SK-N-SH (cell line): Measurements from ENCODE around the gene LCN9. TPM values are rescaled to one million over a fixed set of nuclear protein-coding genes. Genes with fewer than 3 reads are reported as not detected.

Experiments
- CTCF ChIA-PET: fragments of 300-600, 350-600 bp; formaldehyde crosslinking; extraction: SDS; loops from one replicate; lab custom pipeline; 2021; lab: Yijun Ruan, JAX
- POLR2A ChIA-PET: fragments of 350-600 bp; sonication (Branson Sonifier 250); formaldehyde crosslinking; extraction: SDS; loops from one replicate; lab custom pipeline; 2020; ENCODE audit warnings: antibody characterized with exemption, inconsistent platforms; lab: Yijun Ruan, JAX
- DNase-seq: peaks from one replicate; pipeline ENCODE4 v3.0.0; 2012
- H2AFZ ChIP-seq: fragments of 200-600 bp; sonication (generic); 2 replicates; pipeline ENCODE4 v1.8.1; 2016; ENCODE audit warnings: antibody characterized with exemption, mild to moderate bottlenecking, low read depth
- H3F3A ChIP-seq: fragments of 200-600 bp; sonication (generic); replicated peaks from 2 replicates; pipeline ENCODE3; 2016; ENCODE audit warnings: antibody characterized with exemption, mild to moderate bottlenecking; ENCODE audit not compliant: insufficient read depth
- H3K27ac ChIP-seq, 2 experiments: fragments of 200-500 bp in 1 of 2; fragments of 200-600 bp in 1 of 2; sonication (Bioruptor generic) in 1 of 2; sonication (generic), shearing (Covaris generic) in 1 of 2; 2 replicates each; pipeline versions ENCODE4 v1.5.1 to v1.6.1; 2014 to 2016; ENCODE audit warnings: low read depth in 2 of 2, inconsistent platforms in 1 of 2, low read length in 1 of 2, mild to moderate bottlenecking in 1 of 2, mixed read lengths in 1 of 2
- H3K27me3 ChIP-seq: fragments of 200-600 bp; sonication (generic), shearing (Covaris generic); 2 replicates; pipeline ENCODE4 v1.6.1; 2016; ENCODE audit warnings: mixed run types; ENCODE audit not compliant: insufficient read depth
- H3K36me3 ChIP-seq, 2 experiments: fragments of 200-500 bp in 1 of 2; fragments of 200-600 bp in 1 of 2; sonication (Bioruptor generic) in 1 of 2; sonication (generic) in 1 of 2; replicated peaks in 1 of 2; 2 replicates each; pipeline versions ENCODE3 to v1.5.1; 2014 to 2016; ENCODE audit warnings: low read length in 1 of 2, mild to moderate bottlenecking in 1 of 2; ENCODE audit not compliant: insufficient read depth in 2 of 2, control insufficient read depth in 1 of 2
- H3K4me1 ChIP-seq, 2 experiments: fragments of 200-500 bp in 1 of 2; fragments of 200-600 bp in 1 of 2; sonication (Bioruptor generic) in 1 of 2; sonication (generic), shearing (Covaris generic) in 1 of 2; 2 replicates each; pipeline versions ENCODE4 v1.5.1 to v1.6.1; 2014 to 2016; ENCODE audit warnings: low read depth in 1 of 2, low read length in 1 of 2, mixed run types in 1 of 2; ENCODE audit not compliant: insufficient read depth in 2 of 2, control insufficient read depth in 1 of 2
- H3K4me2 ChIP-seq: fragments of 200-600 bp; sonication (generic), shearing (Covaris generic); 2 replicates; pipeline ENCODE4 v1.6.1; 2017; ENCODE audit warnings: mixed run types
- H3K4me3 ChIP-seq, 2 experiments: fragments of 200-500 bp in 1 of 2; fragments of 200-600 bp in 1 of 2; sonication (Bioruptor generic) in 1 of 2; sonication (generic), shearing (Covaris generic) in 1 of 2; 2 replicates each; pipeline versions ENCODE4 v1.5.1 to v1.8.1; 2014 to 2016; ENCODE audit warnings: low read depth in 2 of 2, inconsistent platforms in 1 of 2, low read length in 1 of 2, mild to moderate bottlenecking in 1 of 2, mixed read lengths in 1 of 2, moderate library complexity in 1 of 2
- H3K79me2 ChIP-seq: fragments of 200-600 bp; sonication (generic); 2 replicates; pipeline ENCODE4 v1.8.1; 2017; ENCODE audit warnings: mild to moderate bottlenecking; ENCODE audit not compliant: insufficient read depth
- H3K9ac ChIP-seq: fragments of 200-600 bp; sonication (generic); 2 replicates; pipeline ENCODE4 v1.6.1; 2017; ENCODE audit warnings: mixed run types
- H3K9me2 ChIP-seq: fragments of 200-600 bp; sonication (generic); 2 replicates; pipeline ENCODE4 v1.6.1; 2017; ENCODE audit warnings: mixed run types
- H3K9me3 ChIP-seq: fragments of 200-600 bp; sonication (generic); 2 replicates; pipeline ENCODE4 v1.6.1; 2017; ENCODE audit warnings: mixed run types, mild to moderate bottlenecking, moderate library complexity
- H4K20me1 ChIP-seq: fragments of 200-600 bp; sonication (generic); 2 replicates; pipeline ENCODE4 v1.6.1; 2017; ENCODE audit warnings: mild to moderate bottlenecking, mixed run types; ENCODE audit not compliant: insufficient read depth
- EZH2phosphoT487 ChIP-seq: fragments of 200-600 bp; sonication (generic); IDR thresholded peaks from 2 replicates; pipeline ENCODE4 v1.6.1; 2017; ENCODE audit warnings: low read depth, mixed run types, mild to moderate bottlenecking, antibody characterized with exemption, moderate library complexity, borderline replicate concordance
- FOXM1 ChIP-seq: IDR thresholded peaks from 2 replicates; pipeline ENCODE4 v1.4.0; 2012; ENCODE audit warnings: low read depth, mild to moderate bottlenecking
- MEF2A ChIP-seq: IDR thresholded peaks from 2 replicates; pipeline ENCODE4 v1.4.0; 2012; ENCODE audit warnings: low read depth, borderline replicate concordance
- MXI1 ChIP-seq: IDR thresholded peaks from 2 replicates; pipeline ENCODE4 v1.6.1; 2012; ENCODE audit warnings: mild to moderate bottlenecking, low read depth, low read length, improper control_type of control experiment
- NRF1 ChIP-seq: IDR thresholded peaks from 2 replicates; pipeline ENCODE4 v1.6.1; 2012; ENCODE audit warnings: low read depth, mild to moderate bottlenecking, low read length
- RFX5 ChIP-seq: IDR thresholded peaks from 2 replicates; pipeline ENCODE4 v1.6.1; 2012; ENCODE audit warnings: mild to moderate bottlenecking, improper control_type of control experiment, low read length
- RXRA ChIP-seq: IDR thresholded peaks from 2 replicates; pipeline ENCODE4 v1.4.0; 2012; ENCODE audit warnings: low read depth, mild to moderate bottlenecking, borderline replicate concordance
- SMC3 ChIP-seq: IDR thresholded peaks from 2 replicates; pipeline ENCODE4 v1.6.1; 2012; ENCODE audit warnings: low read depth, low read length, improper control_type of control experiment
- WGBS: methylation state at CpG from one replicate; pipeline ENCODE4 v1.1.6; 2017; ENCODE audit warnings: low lambda C conversion rate; 5-methylcytosine and 5-hydroxymethylcytosine counted together
- polyA plus RNA-seq, 3 experiments: library from polyadenylated mRNA; depleted of rRNA; stranded (reverse); fragments of >200 nt; gene quantifications; 2 replicates each; pipeline ENCODE4 v1.2.3, GENCODE V29; 2012

Gene LCN9
- polyA plus RNA-seq, 1 of the 3 experiments (the other 2 are of a cell fraction), result not detected

DNA sequence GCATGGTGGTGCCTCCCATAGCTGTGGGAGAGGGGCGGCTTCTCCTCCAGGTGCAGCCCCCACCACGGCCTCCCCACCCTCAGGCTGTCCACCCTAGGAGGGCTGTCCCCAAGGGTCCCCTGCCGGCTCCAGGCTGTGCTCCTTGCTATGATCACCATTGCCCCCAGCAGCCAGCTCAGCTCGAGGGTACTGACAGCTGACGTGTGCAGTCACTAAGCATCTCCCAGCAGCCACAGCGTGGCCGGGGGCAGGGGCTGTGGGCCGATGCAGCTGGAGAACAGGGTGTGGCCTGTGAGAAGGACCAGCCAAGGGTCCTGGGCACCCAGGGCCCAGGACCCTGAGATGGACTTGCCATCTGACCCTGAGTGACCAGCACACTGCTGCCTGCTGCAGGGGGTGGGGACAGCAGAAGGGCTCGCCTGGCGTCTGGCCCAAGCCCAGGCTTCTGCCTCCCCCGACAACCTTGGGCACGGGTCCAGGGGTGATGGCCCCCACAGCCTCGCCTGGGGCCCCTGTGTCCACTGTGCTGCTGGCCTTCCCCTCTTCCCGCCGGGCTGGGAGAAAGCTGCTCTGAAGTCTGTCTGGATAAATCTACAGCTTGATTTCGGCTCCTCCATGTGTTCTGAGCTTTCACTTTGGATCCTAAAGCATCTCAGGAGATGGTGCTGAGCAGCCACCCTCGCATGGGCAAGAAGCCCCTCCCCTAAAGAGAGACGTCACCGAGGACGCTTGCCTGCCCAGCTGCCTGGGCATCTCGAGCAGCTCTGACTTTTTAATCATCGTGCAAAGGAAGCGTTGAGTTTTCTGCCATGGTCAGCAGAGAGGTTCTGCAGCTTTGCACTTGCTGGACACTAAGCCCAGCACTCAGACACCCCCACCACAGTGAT, 44.4 kb downstream of the LCN9 start:
- no peaks in the 10 kb centered on the region for H3K36me3 ChIP-seq
- no peaks in the 10 kb centered on the region for H3K9me3 ChIP-seq
- no peak overlapping the region for H3K4me3 ChIP-seq
- TF ChIP-seq SMC3, result no peak
- peaks cover 0 to 35% of the 10 kb centered on the region in 2 experiments; a peak in 1 of 4 replicates for H3K4me1 ChIP-seq
- no peak overlapping the region for H3K27ac ChIP-seq
- no peaks in the 10 kb centered on the region for H3F3A ChIP-seq
- H3K27me3 ChIP-seq, result no peaks in the 10 kb centered on the region
- DNase-seq, result peak; percentile 80
- H3K79me2 ChIP-seq, result no peaks in the 10 kb centered on the region
- H4K20me1 ChIP-seq, result no peaks in the 10 kb centered on the region
- H2AFZ ChIP-seq, result no peak overlapping the region
- WGBS, result 16% methylated on average over 10 of the region's 23 CpGs
- POLR2A ChIA-PET, result no interaction called here
- H3K4me2 ChIP-seq, result no peak overlapping the region
- CTCF ChIA-PET, result interaction anchor here (1.1 to 1.6 kb wide), 2 partner anchors 158 to 415 kb away, joined by 3 to 4 read pairs; no protein-coding TSS in a partner anchor
- no peak overlapping the region for H3K9ac ChIP-seq
- no peaks in the 10 kb centered on the region for H3K9me2 ChIP-seq

DNA sequence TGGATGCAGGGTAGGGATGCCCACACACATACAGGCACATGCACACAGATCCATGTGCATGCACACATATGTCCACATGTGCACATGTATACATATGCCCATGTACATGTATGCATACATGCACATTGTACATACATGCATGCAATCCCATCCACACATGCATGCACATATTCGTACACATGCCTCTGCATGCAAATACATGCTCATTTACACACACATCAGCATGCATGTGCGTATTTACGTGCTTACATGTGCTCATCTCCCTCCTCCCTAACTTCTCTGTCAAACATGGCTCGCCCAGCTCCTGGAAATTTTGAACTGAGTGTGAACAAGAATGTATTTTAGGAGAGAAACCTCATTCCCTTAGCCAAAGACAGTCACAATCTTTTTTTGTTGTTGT, 45.1 kb downstream of the LCN9 start:
- ChIA-PET CTCF (interaction anchor here (1.1 kb wide), 1 partner anchor 415 kb away, joined by 3 read pairs; no protein-coding TSS in a partner anchor), POLR2A (no interaction called here)
- Histone ChIP-seq H3K27me3 (no peaks in the 10 kb centered on the region), H2AFZ (no peak overlapping the region), H3K9me3 (no peaks in the 10 kb centered on the region), H3K9me2 (no peaks in the 10 kb centered on the region), H3K27ac (no peak overlapping the region), H3F3A (no peaks in the 10 kb centered on the region), H4K20me1 (no peaks in the 10 kb centered on the region), H3K4me1 (peaks cover 0 to 39% of the 10 kb centered on the region in 2 experiments; a peak in 1 of 4 replicates), H3K79me2 (no peaks in the 10 kb centered on the region), H3K36me3 (no peaks in the 10 kb centered on the region), H3K4me2 (no peak overlapping the region), H3K4me3 (no peak overlapping the region), H3K9ac (no peak overlapping the region)
- DNase-seq, result no peak
- no peak for TF ChIP-seq FOXM1
- TF ChIP-seq MEF2A, result no peak
- no peak for TF ChIP-seq EZH2phosphoT487
- TF ChIP-seq SMC3, result no peak
- TF ChIP-seq RFX5, result no peak
- TF ChIP-seq RXRA, result no peak
- no peak for TF ChIP-seq MXI1
- TF ChIP-seq NRF1, result no peak
- 66% methylated on average over 4 of the region's 4 CpGs for WGBS

DNA sequence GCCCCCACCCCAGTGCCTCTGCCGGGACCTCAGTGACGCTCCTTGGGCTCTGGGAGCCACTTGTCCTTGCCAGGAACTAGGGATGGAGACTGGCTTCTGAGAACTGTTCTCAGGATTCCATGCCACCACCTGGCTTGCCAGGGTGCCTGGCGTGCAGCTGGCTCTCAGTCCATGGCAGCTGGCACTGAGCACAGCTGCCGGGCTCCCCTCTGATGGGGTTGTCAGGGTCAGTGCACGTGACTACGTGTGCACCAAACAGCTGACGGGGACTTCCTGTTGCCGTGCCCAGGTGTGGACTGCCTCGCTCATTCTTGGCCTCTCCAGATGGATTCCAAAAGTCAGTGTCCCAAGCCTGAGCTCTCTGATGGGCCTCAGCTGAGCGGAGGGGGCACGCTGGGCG, 48.3 kb downstream of the LCN9 start:
- ChIA-PET CTCF (interaction anchor here (4.0 kb wide), 1 partner anchor 9 kb away, joined by 29 read pairs; the partner anchor contains the start of gene KCNT1), POLR2A (no interaction called here)
- 46% methylated on average over 7 of the region's 12 CpGs for WGBS

More for the DNA sequence above, 48.3 kb downstream of the LCN9 start:
- peaks cover 0 to 31% of the 10 kb centered on the region in 2 experiments; a peak in 1 of 4 replicates for H3K4me1 ChIP-seq
- H4K20me1 ChIP-seq, result no peaks in the 10 kb centered on the region
- H3K27me3 ChIP-seq, result no peaks in the 10 kb centered on the region
- no peaks in the 10 kb centered on the region for H3F3A ChIP-seq
- no peak for TF ChIP-seq MEF2A
- H3K79me2 ChIP-seq, result no peaks in the 10 kb centered on the region
- H3K9me2 ChIP-seq, result no peaks in the 10 kb centered on the region
- H3K4me2 ChIP-seq, result no peak overlapping the region
- H3K9ac ChIP-seq, result no peak overlapping the region
- no peak for DNase-seq
- no peak overlapping the region for H2AFZ ChIP-seq
- no peaks in the 10 kb centered on the region for H3K36me3 ChIP-seq
- H3K9me3 ChIP-seq, result no peaks in the 10 kb centered on the region
- no peak overlapping the region for H3K4me3 ChIP-seq
- no peak overlapping the region for H3K27ac ChIP-seq
